NCI-H526 treated with DMSO at 0.1 percent for 48 hours (cell line): ENCODE data around the gene PAPPA.

ENCODE experiments used
- DNase-seq: peaks from one replicate; lab custom pipeline; 2025; lab: John Stamatoyannopoulos, UW

The PAPPA gene

GRCh38 chr9:116153765-116154333 lies at the start of gene PAPPA:
TSS of gene PAPPA (plus strand) at chr9:116153791. CDS start at chr9:116154173, 382 bp downstream.
- no peak for DNase-seq

GRCh38 chr9:116103976-116104820 lies 49.4 kb upstream of the PAPPA start:
- DNase-seq = no peak

GRCh38 chr9:116112236-116112635 lies 41.4 kb upstream of the PAPPA start:
- DNase-seq = no peak

- no peak for DNase-seq
Measured at GRCh38 chr9:116115761-116116353, 37.7 kb upstream of the PAPPA start.

- DNase-seq = no peak
Measured at GRCh38 chr9:116116393-116116792, 37.2 kb upstream of the PAPPA start.

- DNase-seq = no peak
Measured at GRCh38 chr9:116123171-116123570, 30.4 kb upstream of the PAPPA start.

- DNase-seq = no peak
Measured at GRCh38 chr9:116124472-116125040, 29.0 kb upstream of the PAPPA start.

GRCh38 chr9:116133163-116133562 lies 20.4 kb upstream of the PAPPA start:
- no peak for DNase-seq

GRCh38 chr9:116134975-116135374 lies 18.6 kb upstream of the PAPPA start:
- no peak for DNase-seq

- DNase-seq = no peak
Measured at GRCh38 chr9:116137010-116137409, 16.6 kb upstream of the PAPPA start.

GRCh38 chr9:116137581-116137980 lies 16.0 kb upstream of the PAPPA start:
- no peak for DNase-seq

- no peak for DNase-seq
Measured at GRCh38 chr9:116141864-116142561, 11.6 kb upstream of the PAPPA start.

GRCh38 chr9:116142706-116143492 lies 10.7 kb upstream of the PAPPA start:
- no peak for DNase-seq

- no peak for DNase-seq
Measured at GRCh38 chr9:116144038-116144437, 9.6 kb upstream of the PAPPA start.

GRCh38 chr9:116144555-116144954 lies 9.0 kb upstream of the PAPPA start:
- DNase-seq = no peak

- DNase-seq = no peak
Measured at GRCh38 chr9:116145036-116145435, 8.6 kb upstream of the PAPPA start.

GRCh38 chr9:116147821-116148220 lies 5.8 kb upstream of the PAPPA start:
- no peak for DNase-seq

- peak; percentile 6 for DNase-seq
Measured at GRCh38 chr9:116149844-116150243, 3.7 kb upstream of the PAPPA start.

GRCh38 chr9:116151199-116151598 lies 2.4 kb upstream of the PAPPA start:
- no peak for DNase-seq

- no peak for DNase-seq
Measured at GRCh38 chr9:116151966-116152381, 1.6 kb upstream of the PAPPA start.

- DNase-seq = peak; percentile 4
Measured at GRCh38 chr9:116152390-116152789, 1.2 kb upstream of the PAPPA start.
